Peyer's patch (tissue), 4 donors: ENCODE measurements around the gene ZNF407.

Experiments used
- CTCF ChIP-seq, 6 experiments: fragments of 450-650 bp in 4 of 6; fragments of 200-600 bp in 2 of 6; sonication (generic) in 1 of 6; IDR thresholded peaks; one replicate each; pipeline ENCODE4 v1.5.1; 2017 to 2019; ENCODE audit warnings: antibody characterized with exemption in 6 of 6, mild to moderate bottlenecking in 3 of 6, moderate library complexity in 1 of 6
- POLR2A ChIP-seq, 2 donors: fragments of 450-650 bp; IDR thresholded peaks; one replicate each; pipeline ENCODE4 v1.5.1; 2017; ENCODE audit warnings: antibody characterized with exemption in 2 of 2, mild to moderate bottlenecking in 2 of 2, moderate library complexity in 2 of 2

- TF ChIP-seq CTCF (IDR thresholded peaks at IDR 0.05) (no peak), POLR2A (IDR thresholded peaks at IDR 0.05) (no peak)
Observed at GRCh38 chr18:74965682-74966081, 368.0 kb downstream of the ZNF407 start.
